NCI-H2081 treated with DMSO at 0.1 percent for 48 hours (cell line): ENCODE measurements around the gene LPCAT2.

Experiments
- DNase-seq: peaks from one replicate; lab custom pipeline; 2025; lab: John Stamatoyannopoulos, UW

Gene LPCAT2

GRCh38 chr16:55508941-55509931, at the start of gene LPCAT2:
Gene LPCAT2, plus strand, starts transcription at chr16:55509072. Its CDS starts 110 bp downstream, at chr16:55509182.
- DNase-seq, result no peak

DNA sequence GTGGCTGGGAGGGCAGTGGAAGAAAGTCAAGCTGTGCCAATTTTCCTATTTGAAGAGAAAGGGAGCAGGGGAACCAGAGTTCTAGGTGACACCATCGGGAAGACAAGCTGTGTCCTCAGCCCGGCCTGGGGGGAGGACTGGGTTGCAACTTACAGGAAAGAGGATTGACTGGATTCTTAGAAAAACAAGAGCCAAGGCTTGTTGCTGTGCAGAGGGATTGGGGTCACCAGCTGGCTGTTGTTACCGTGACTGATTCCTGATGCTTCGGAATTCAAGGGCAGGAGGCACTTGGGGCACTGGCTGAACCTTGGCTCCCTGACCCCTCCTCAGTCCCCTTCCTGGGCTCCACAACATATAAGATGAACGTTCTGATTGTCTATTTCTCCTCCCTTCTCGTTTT, 46.6 kb upstream of the LPCAT2 start:
- DNase-seq, result no peak

DNA sequence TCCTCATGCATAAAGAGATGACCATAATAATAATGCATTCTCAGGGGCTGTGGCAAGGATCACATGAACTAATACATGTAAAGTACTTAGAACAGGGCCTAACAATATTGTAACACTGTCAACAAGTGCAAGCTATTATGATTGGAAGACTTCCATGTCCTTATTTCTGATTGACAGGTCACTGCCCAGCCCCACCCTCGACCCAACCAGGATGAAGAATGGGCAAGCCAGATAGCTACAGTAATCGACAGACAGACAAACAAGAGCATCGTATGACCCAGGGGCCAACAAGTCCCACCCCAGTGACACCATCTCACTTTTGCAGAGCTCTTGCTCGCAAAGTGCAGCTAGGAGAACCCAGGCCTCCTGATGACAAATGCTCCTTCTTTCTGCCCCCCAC, 44.5 kb upstream of the LPCAT2 start:
- DNase-seq, result no peak

DNA sequence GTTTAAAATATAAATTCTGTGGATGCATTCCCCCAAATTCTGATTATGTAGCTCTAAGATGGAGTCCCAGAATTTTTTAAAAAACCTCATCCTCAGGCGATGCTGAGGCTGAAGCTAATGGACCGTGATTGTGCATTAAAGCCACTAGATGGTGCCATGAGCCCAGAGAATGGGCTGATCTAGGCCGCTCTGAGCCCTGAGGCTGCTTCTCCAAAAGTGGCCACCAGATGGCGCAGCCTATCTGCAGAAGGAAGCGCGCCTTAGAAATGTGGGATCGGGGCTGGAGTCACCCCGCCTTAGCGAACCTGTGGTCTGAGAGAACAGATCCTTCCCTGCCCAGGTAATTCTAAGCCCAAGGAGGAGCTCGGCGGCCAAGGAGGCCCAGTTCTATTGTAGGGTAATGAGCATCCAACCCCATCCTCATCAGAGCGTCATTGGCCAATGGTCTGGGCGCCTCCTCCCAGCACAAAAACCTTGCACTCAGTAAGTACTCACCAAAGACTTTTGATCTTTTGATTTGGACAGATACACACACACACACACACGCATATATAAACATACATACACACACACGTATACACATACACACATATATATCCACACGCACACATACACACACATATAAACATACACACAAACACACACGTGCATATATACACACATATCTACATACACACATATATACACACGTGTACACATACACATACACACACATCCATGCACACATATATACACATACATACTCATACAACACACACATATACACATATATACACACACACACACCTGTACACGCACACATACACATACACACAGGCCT, 43.6 kb upstream of the LPCAT2 start:
- DNase-seq, result peak; percentile 22

- no peak for DNase-seq
These were observed 42.7 kb upstream of the LPCAT2 start for GRCh38 chr16:55466209-55466608.

DNA sequence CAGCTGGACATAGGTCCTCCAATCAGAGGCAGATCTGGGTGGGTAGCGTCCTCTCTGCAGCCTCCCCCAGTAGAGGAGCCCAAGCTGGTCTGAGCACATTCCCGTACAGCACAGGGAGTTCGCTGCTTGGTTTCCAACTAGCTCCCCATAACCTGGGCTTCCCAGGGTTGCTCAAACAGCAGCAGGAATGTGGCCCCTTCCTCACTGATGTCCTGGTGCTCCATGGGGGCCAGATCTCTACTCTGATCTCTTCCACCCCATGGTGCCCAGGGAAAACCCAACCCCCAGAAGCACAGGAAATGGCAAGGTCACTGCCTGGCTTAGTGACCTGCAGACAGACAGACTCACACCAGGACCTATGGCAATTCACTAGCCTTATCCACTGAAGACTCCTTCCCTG, 41.0 kb upstream of the LPCAT2 start:
- DNase-seq, result no peak

- DNase-seq, result no peak
These were observed 40.4 kb upstream of the LPCAT2 start for GRCh38 chr16:55468352-55468990.

GRCh38 chr16:55469821-55470532, 38.9 kb upstream of the LPCAT2 start:
- no peak for DNase-seq

DNA sequence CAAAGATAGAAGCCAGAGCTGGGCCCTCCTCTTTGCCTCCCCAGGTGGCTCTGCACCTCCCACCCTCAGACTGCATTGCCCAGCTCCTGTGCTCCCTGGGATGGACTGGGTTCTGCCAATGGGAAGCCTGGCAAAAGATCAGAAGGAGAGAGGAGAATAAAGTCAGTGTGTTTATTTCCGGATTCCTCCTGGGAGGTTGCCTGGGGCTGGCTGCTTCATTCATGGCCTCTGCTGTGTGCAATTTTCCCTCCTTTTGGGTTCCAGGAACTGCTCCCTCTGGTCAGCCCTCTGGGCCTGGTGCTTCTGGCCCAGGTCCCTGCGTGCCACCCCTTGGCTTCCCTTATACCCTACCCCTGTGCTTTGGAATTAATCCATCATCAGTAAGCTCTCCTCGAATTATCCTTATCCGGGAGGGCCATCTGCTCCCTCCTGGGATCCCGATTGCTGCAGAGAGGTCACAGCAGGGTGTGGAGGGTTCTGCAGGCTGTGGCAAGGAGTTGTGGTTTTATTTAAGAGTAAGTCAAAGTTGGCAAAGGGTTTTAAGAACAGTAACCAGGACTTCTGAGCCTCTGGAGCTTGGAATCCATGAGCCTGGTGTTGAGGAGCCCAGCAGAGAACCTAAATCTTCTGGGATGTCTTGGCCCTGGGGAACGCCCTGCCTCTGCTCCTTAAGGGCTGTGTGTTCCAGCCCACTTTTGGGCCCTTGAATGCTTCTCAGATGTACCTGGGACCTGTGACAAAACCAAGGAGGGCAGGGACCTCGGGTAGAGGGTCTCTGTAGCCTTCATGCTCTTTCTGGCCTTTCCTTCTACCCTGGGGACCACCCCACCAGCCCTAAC, 38.1 kb upstream of the LPCAT2 start:
- no peak for DNase-seq

DNA sequence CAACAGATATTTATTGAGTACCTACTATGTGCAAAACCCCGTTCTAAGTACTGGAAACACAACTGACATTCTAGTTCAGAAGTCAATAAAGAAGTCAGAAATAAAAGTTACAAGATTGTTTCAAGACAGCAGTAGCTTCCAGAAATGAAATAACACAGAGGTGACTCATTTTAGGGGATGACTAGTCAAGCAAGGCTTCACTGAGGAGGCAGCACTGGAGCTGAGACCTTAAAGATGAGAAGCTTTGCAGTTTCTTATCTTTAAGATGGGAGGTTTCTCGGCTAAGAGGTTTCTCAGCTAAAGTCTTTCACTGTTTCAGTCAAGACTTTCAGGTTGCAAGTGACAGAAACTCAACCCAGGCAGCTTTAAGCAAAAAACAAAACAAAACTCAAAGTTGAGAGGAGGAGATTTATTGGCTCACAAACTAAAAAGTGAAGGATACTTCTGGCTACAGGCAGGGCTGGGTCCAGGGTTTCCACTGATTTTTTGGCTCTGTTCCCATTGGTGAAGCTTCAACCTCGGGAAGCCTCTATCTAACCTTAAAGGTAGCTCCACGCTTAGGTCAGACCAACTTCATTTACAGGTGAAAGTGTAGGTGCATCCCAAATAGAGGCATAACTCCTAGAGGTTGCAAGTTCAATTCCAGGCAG, 37.3 kb upstream of the LPCAT2 start:
- DNase-seq, result no peak

- no peak for DNase-seq
These were observed 35.3 kb upstream of the LPCAT2 start for GRCh38 chr16:55473587-55473986.

GRCh38 chr16:55474821-55475220, 34.1 kb upstream of the LPCAT2 start:
- DNase-seq, result no peak

- DNase-seq, result no peak
These were observed 33.0 kb upstream of the LPCAT2 start for GRCh38 chr16:55475919-55476318.

DNA sequence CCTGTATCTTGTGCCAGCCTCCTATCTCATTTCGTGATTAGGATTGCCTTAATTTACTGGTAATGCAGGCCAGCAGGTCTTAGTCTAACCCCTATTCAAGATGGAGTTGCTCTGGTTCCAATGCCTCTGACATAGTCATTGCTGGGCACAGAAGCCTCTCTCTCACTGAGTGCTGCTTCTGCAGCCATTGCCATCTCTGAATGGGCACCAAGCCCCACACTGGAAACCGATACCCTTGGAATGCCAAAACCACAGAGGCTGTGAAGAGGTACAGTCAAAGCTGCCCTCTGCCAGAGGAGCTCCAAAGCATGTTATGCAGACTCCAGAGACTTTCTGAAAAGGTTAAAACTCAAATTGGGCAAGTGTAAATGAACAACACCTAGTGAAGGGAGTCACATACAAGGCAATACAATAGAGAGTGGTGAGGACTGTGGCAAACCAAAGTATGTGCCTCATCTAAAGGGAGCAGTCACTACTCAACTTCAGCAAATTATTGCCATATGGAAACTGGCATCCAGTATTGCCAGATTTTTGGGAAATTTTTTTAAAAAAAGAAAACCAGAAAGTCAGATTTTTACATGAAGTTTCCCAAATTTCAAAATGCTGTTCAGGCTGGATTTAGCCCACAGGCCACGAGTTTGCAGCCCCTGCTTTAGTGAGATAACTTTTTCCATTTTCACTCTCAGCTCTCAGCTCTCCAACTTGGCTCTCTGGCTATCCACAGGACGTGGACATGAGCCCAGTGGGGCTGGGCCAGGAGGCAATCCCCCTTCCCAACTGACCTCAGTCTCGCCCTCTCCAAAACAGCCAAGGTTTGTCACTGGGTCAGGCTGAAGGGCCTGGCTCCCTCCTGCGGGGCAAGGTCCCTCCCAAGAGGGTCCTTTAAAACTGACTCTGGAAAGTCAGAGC, 32.0 kb upstream of the LPCAT2 start:
- no peak for DNase-seq

- DNase-seq, result no peak
These were observed 31.1 kb upstream of the LPCAT2 start for GRCh38 chr16:55477736-55478135.

- no peak for DNase-seq
These were observed 29.9 kb upstream of the LPCAT2 start, which contains the start of gene MMP2 for GRCh38 chr16:55478827-55479429. Gene MMP2, plus strand, starts transcription at chr16:55479198. Its CDS starts 282 bp downstream, at chr16:55479480.

DNA sequence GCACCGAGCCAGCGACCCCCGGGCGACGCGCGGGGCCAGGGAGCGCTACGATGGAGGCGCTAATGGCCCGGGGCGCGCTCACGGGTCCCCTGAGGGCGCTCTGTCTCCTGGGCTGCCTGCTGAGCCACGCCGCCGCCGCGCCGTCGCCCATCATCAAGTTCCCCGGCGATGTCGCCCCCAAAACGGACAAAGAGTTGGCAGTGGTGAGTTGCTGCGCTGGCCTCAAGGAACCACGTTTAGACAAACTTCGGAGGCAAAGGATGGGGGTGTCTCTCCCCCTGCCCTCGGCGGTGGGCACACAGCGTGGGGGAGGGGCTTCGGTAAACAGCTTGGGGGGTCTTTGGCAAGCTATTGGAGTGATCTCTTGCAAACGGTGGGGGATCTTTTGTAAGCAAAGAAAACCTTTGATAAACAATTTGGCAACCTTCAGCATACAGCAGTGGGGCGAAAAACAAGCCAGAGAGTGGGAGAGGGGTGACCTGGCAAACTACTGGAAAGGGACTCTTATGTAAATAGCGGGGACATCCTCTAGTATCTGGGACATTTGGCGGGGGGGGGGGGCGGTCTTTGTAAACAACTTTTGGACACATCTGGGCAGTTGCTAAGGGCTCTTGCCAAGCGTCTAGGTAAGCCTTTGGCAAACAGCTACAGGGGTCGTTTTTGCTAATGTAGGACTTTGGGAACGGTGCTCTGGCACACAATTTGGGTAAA, 29.3 kb upstream of the LPCAT2 start:
- DNase-seq, result no peak

DNA sequence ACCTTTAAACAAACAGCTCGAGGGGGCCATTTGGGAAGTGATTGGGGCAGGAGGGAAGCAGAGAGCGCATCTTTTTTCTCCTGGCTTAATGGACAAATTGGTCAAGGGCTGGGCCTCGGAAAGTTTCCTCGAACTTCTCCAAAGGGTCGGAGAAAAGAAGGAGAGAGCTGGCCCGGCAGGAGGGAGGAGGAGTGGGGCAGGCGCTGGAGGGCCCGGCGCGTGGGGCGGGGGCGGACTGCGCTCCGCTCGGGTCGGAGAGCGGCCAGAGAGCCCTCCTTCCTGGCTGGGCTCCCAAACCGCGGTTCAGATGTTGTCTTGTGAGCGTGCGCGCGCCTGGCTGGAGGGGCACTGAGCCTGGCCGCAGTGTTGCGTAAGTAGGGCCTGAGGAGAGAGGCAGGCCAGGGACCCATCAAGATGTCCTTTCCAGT, 28.6 kb upstream of the LPCAT2 start:
- no peak for DNase-seq
